Measurements from ENCODE around the gene APBB1. TPM values are rescaled to one million over a fixed set of nuclear protein-coding genes. Genes with fewer than 3 reads are reported as not detected.

Gene APBB1
- total RNA-seq, 1 experiment from 2014 or later: 0.90 TPM

GRCh38 chr11:6415797-6416196 lies 3.1 kb downstream of the APBB1 start:
- no peaks in the 10 kb centered on the region for H3K9me3 ChIP-seq (ENCODE audit: insufficient read depth, low read depth)
- no peaks in the 10 kb centered on the region for H3K4me1 ChIP-seq (replicated peaks; ENCODE audit: insufficient read depth)
- H3K9me2 ChIP-seq (ENCODE audit: insufficient read depth): no peaks in the 10 kb centered on the region
- H3K4me3 ChIP-seq: no peak overlapping the region
- H3K27me3 ChIP-seq (ENCODE audit: insufficient read depth, low read depth): peaks cover 12% of the 10 kb centered on the region; the same call in 1 of the 2 replicates
- no peaks in the 10 kb centered on the region for H3F3A ChIP-seq (ENCODE audit: insufficient read depth, low read depth)
- H2AFZ ChIP-seq: no peak overlapping the region
- CTCF ChIA-PET: no interaction called here
- POLR2A ChIA-PET (ENCODE audit: unreplicated experiment): no interaction called here
- H3K4me2 ChIP-seq: no peak overlapping the region
- TF ChIP-seq CTCF (conservative IDR thresholded peaks at IDR 0.05) (no peak), EZH2 (IDR thresholded peaks at IDR 0.05; ENCODE audit: low read depth) (no peak)
- intact Hi-C loops (cut with micrococcal nuclease; ENCODE audit: unreplicated experiment): no loop called here
- no peaks in the 10 kb centered on the region for H3K79me2 ChIP-seq (ENCODE audit: low read depth)
- BruUV-seq (replicated peaks): no TSS peak
- H4K20me1 ChIP-seq (ENCODE audit: insufficient read depth): no peaks in the 10 kb centered on the region
- no peaks in the 10 kb centered on the region for H3K36me3 ChIP-seq (ENCODE audit: low read depth)
- no peak for DNase-seq
- H3K27ac ChIP-seq: no peak overlapping the region

- no peaks in the 10 kb centered on the region for H3K79me2 ChIP-seq (ENCODE audit: low read depth)
- H3K4me3 ChIP-seq: no peak overlapping the region
- no peaks in the 10 kb centered on the region for H3K36me3 ChIP-seq (ENCODE audit: low read depth)
- intact Hi-C loops (cut with micrococcal nuclease; ENCODE audit: unreplicated experiment): no loop called here
- TF ChIP-seq EZH2 (IDR thresholded peaks at IDR 0.05; ENCODE audit: low read depth): no peak
- no peak for TF ChIP-seq CTCF (conservative IDR thresholded peaks at IDR 0.05)
- no peak overlapping the region for H3K27ac ChIP-seq
- peaks cover 5% of the 10 kb centered on the region; the same call in 1 of the 2 replicates for H3K27me3 ChIP-seq (ENCODE audit: insufficient read depth, low read depth)
- no peaks in the 10 kb centered on the region for H3K9me2 ChIP-seq (ENCODE audit: insufficient read depth)
- ChIA-PET POLR2A (ENCODE audit: unreplicated experiment) (no interaction called here), CTCF (no interaction called here)
- no peaks in the 10 kb centered on the region for H3F3A ChIP-seq (ENCODE audit: insufficient read depth, low read depth)
- H4K20me1 ChIP-seq (ENCODE audit: insufficient read depth): no peaks in the 10 kb centered on the region
- no peak for DNase-seq
- H3K4me1 ChIP-seq (replicated peaks; ENCODE audit: insufficient read depth): no peaks in the 10 kb centered on the region
- no peak overlapping the region for H2AFZ ChIP-seq
- BruUV-seq (replicated peaks): no TSS peak
- no peaks in the 10 kb centered on the region for H3K9me3 ChIP-seq (ENCODE audit: insufficient read depth, low read depth)
- no peak overlapping the region for H3K4me2 ChIP-seq
Observed at GRCh38 chr11:6414874-6415328, 4.0 kb downstream of the APBB1 start.

- ChIA-PET CTCF (no interaction called here), POLR2A (ENCODE audit: unreplicated experiment) (no interaction called here)
- no peaks in the 10 kb centered on the region for H3K36me3 ChIP-seq (ENCODE audit: low read depth)
Observed at GRCh38 chr11:6413791-6414201, 5.1 kb downstream of the APBB1 start.

More at GRCh38 chr11:6413791-6414201, 5.1 kb downstream of the APBB1 start:
- no peak for TF ChIP-seq EZH2 (IDR thresholded peaks at IDR 0.05; ENCODE audit: low read depth)
- no peak for TF ChIP-seq CTCF (conservative IDR thresholded peaks at IDR 0.05)
- Histone ChIP-seq H2AFZ (no peak overlapping the region), H3K79me2 (ENCODE audit: low read depth) (no peaks in the 10 kb centered on the region), H3F3A (ENCODE audit: insufficient read depth, low read depth) (no peaks in the 10 kb centered on the region), H3K9me3 (ENCODE audit: insufficient read depth, low read depth) (no peaks in the 10 kb centered on the region), H3K9me2 (ENCODE audit: insufficient read depth) (no peaks in the 10 kb centered on the region), H3K4me1 (replicated peaks; ENCODE audit: insufficient read depth) (no peaks in the 10 kb centered on the region), H4K20me1 (ENCODE audit: insufficient read depth) (no peaks in the 10 kb centered on the region), H3K27ac (no peak overlapping the region), H3K4me2 (no peak overlapping the region), H3K4me3 (no peak overlapping the region), H3K27me3 (ENCODE audit: insufficient read depth, low read depth) (no peaks in the 10 kb centered on the region; the same call in 1 of the 2 replicates)
- no peak for DNase-seq
- no TSS peak for BruUV-seq (replicated peaks)
- intact Hi-C loops (cut with micrococcal nuclease; ENCODE audit: unreplicated experiment): no loop called here
